Right lobe of liver (tissue), 4 donors: ENCODE data around the gene ADAMTS20.

Source experiments
- CTCF ChIP-seq, 4 donors: fragments of 200-600 bp in 3 of 4; fragments of 450-650 bp in 1 of 4; IDR thresholded peaks; one replicate each; pipeline versions ENCODE4 v1.5.1 to v1.8.0; 2016 to 2022; ENCODE audit warnings: antibody characterized with exemption in 4 of 4, mild to moderate bottlenecking in 2 of 4
- POLR2A ChIP-seq: fragments of 450-650 bp; IDR thresholded peaks from one replicate; pipeline ENCODE4 v1.6.1; 2017; ENCODE audit warnings: antibody characterized with exemption, mild to moderate bottlenecking
- donor health status: DM: no; HTN: no; CAD: no.
- donor health status: DM: no; HTN: no; CAD: no.
- donor health status: DM: no; HTN: yes; CAD: no.

DNA sequence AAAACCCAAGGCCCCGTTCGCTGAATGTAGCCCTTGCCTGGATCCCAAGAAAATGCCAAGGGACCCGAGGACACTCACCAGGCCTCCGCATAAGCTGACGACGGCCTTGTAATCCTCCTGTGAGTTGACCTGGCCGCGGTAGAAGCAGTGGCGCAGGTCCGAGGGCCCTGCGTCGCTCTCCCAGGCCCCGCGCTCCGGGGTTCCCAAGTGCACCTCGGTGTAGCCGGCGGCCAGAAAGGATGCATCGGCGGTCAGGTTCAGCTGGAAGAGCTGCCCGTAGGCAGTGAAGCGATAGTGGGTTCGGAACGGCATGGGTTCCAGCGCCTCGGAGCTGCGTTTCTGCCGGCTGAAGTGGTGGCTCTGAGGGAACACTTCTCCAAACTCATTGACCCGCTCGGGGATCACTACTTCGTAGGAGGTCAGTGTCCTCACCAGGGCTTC is 1.2 kb downstream of the ADAMTS20 start:
- TF ChIP-seq CTCF (IDR thresholded peaks at IDR 0.05) (no peak), POLR2A (no peak)
